Measurements from ENCODE around the gene WNT6. TPM values are rescaled to one million over a fixed set of nuclear protein-coding genes. Genes with fewer than 3 reads are reported as not detected.

Gene WNT6
- total and polyA plus RNA-seq, 10 of the 15 experiments (the other 5 are each of a cell fraction or from before 2014, with no cell fraction given), result 0.11 to 0.44 (median 0.22) TPM; not detected in 5

DNA sequence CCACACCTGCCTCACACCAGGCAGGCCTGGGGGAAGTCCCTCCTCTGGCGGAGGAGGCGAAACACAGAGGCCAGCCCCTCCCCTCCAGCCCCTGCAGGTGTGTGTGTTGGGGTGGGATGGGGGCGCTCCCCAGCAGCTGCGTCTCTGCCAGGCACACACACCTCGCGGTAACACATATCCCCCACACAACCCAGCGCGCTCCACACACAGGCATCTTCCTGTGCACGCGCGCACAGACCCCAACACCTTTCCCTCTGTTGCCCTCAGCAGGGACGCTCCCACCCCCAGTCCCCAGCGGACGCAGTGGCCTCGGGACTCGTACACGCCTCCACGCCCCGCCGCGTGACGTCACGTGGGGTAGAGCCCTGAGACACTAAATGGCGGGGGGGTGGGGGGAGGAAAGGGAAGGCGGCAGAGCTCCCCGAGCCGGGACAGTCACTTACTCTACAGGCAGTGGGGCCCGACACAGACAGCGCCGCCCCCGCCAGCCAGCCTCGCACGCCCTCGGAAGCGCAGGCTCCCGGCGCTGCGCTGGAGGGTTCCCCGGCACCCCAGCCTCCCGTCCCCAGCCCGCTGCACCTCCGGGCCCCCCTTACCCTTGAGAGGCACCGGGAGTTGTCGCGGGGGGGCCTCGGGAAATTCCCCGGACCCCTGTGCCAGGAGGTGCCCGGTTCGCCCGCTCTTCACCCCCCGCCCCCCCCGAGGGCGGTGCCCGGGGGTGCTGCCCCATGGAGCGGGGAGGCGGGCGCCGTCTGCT lies 20.7 kb downstream of the WNT6 start, which contains the start of gene WNT10A (continued):
- no peak for TF ChIP-seq ZZZ3 (IDR thresholded peaks at IDR 0.05; ENCODE audit: control insufficient read depth, insufficient read length, low read depth)
- TF ChIP-seq RFX5 (IDR thresholded peaks at IDR 0.05; ENCODE audit: low read depth, low read length), result no peak; the same call in 1 of the 2 replicates
- TF ChIP-seq MYB (IDR thresholded peaks at IDR 0.05; ENCODE audit: borderline replicate concordance, low read depth, low read length), result no peak
- TF ChIP-seq NFYA (IDR thresholded peaks at IDR 0.05; ENCODE audit: borderline replicate concordance, low read depth, low read length), result no peak
- peak; percentile 66 for TF ChIP-seq RELA (IDR thresholded peaks at IDR 0.05; ENCODE audit: borderline replicate concordance, partially characterized antibody)
- TF ChIP-seq, protein P1, sequence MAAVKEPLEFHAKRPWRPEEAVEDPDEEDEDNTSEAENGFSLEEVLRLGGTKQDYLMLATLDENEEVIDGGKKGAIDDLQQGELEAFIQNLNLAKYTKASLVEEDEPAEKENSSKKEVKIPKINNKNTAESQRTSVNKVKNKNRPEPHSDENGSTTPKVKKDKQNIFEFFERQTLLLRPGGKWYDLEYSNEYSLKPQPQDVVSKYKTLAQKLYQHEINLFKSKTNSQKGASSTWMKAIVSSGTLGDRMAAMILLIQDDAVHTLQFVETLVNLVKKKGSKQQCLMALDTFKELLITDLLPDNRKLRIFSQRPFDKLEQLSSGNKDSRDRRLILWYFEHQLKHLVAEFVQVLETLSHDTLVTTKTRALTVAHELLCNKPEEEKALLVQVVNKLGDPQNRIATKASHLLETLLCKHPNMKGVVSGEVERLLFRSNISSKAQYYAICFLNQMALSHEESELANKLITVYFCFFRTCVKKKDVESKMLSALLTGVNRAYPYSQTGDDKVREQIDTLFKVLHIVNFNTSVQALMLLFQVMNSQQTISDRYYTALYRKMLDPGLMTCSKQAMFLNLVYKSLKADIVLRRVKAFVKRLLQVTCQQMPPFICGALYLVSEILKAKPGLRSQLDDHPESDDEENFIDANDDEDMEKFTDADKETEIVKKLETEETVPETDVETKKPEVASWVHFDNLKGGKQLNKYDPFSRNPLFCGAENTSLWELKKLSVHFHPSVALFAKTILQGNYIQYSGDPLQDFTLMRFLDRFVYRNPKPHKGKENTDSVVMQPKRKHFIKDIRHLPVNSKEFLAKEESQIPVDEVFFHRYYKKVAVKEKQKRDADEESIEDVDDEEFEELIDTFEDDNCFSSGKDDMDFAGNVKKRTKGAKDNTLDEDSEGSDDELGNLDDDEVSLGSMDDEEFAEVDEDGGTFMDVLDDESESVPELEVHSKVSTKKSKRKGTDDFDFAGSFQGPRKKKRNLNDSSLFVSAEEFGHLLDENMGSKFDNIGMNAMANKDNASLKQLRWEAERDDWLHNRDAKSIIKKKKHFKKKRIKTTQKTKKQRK (IDR thresholded peaks at IDR 0.05; ENCODE audit: low read depth, low read length), result no peak
- TF ChIP-seq FOS (IDR thresholded peaks at IDR 0.05; ENCODE audit: borderline replicate concordance, extremely low read depth, insufficient read length), result no peak
- no peak for TF ChIP-seq HDAC2 (IDR thresholded peaks at IDR 0.05)
- no peak for TF ChIP-seq CBX5 (IDR thresholded peaks at IDR 0.05; ENCODE audit: low read depth)
- TF ChIP-seq PML (IDR thresholded peaks at IDR 0.05; ENCODE audit: low read length), result no peak
- TF ChIP-seq WRNIP1 (IDR thresholded peaks at IDR 0.05; ENCODE audit: borderline replicate concordance, low read depth, low read length), result no peak
- TF ChIP-seq SRF (IDR thresholded peaks at IDR 0.05; ENCODE audit: low read depth in 2 of 2, low read length in 2 of 2), result no peak
- TF ChIP-seq GABPA (IDR thresholded peaks at IDR 0.05; ENCODE audit: low read depth), result no peak
- TF ChIP-seq, protein P2, sequence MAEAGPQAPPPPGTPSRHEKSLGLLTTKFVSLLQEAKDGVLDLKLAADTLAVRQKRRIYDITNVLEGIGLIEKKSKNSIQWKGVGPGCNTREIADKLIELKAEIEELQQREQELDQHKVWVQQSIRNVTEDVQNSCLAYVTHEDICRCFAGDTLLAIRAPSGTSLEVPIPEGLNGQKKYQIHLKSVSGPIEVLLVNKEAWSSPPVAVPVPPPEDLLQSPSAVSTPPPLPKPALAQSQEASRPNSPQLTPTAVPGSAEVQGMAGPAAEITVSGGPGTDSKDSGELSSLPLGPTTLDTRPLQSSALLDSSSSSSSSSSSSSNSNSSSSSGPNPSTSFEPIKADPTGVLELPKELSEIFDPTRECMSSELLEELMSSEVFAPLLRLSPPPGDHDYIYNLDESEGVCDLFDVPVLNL (IDR thresholded peaks at IDR 0.05; ENCODE audit: low read depth, low read length), result no peak
- TF ChIP-seq SMC3 (IDR thresholded peaks at IDR 0.05; ENCODE audit: borderline replicate concordance, low read length), result no peak; the same call in 1 of the 2 replicates
- TF ChIP-seq KLF5 (IDR thresholded peaks at IDR 0.05; ENCODE audit: partially characterized antibody), result no peak
- TF ChIP-seq POLR2A (IDR thresholded peaks at IDR 0.05; ENCODE audit: low read depth, low read length), result peak; percentile 73
- TF ChIP-seq, protein P3, sequence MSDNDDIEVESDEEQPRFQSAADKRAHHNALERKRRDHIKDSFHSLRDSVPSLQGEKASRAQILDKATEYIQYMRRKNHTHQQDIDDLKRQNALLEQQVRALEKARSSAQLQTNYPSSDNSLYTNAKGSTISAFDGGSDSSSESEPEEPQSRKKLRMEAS (IDR thresholded peaks at IDR 0.05; ENCODE audit: low read depth, low read length), result no peak
- peak; percentile 58; the same call in 1 of the 2 replicates for TF ChIP-seq JUND (IDR thresholded peaks at IDR 0.05; ENCODE audit: low read depth, low read length)
- TF ChIP-seq, protein P4, sequence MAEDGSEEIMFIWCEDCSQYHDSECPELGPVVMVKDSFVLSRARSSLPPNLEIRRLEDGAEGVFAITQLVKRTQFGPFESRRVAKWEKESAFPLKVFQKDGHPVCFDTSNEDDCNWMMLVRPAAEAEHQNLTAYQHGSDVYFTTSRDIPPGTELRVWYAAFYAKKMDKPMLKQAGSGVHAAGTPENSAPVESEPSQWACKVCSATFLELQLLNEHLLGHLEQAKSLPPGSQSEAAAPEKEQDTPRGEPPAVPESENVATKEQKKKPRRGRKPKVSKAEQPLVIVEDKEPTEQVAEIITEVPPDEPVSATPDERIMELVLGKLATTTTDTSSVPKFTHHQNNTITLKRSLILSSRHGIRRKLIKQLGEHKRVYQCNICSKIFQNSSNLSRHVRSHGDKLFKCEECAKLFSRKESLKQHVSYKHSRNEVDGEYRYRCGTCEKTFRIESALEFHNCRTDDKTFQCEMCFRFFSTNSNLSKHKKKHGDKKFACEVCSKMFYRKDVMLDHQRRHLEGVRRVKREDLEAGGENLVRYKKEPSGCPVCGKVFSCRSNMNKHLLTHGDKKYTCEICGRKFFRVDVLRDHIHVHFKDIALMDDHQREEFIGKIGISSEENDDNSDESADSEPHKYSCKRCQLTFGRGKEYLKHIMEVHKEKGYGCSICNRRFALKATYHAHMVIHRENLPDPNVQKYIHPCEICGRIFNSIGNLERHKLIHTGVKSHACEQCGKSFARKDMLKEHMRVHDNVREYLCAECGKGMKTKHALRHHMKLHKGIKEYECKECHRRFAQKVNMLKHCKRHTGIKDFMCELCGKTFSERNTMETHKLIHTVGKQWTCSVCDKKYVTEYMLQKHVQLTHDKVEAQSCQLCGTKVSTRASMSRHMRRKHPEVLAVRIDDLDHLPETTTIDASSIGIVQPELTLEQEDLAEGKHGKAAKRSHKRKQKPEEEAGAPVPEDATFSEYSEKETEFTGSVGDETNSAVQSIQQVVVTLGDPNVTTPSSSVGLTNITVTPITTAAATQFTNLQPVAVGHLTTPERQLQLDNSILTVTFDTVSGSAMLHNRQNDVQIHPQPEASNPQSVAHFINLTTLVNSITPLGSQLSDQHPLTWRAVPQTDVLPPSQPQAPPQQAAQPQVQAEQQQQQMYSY (CRISPR knock-in tag; IDR thresholded peaks at IDR 0.05), result no peak
- TF ChIP-seq STAT1 (conservative IDR thresholded peaks at IDR 0.05), result no peak
